Stimulated activated naive CD8-positive, alpha-beta T cell treated with anti-CD3 and anti-CD28 coated beads, Interleukin-15, Interleukin-2, amounts not matched to agents 100 ng/mL and 50 ng/mL, for 24 hours (primary cell): Measurements from ENCODE around the gene GPRC5D.

ENCODE experiments used
- H3K27ac Mint-ChIP-seq: one replicate; pipeline ENCODE4 v1.8.0; 2021; ENCODE audit warnings: mild to moderate bottlenecking, mixed read lengths
- H3K27me3 Mint-ChIP-seq: one replicate; pipeline ENCODE4 v1.8.0; 2021; ENCODE audit warnings: mixed read lengths
- H3K36me3 Mint-ChIP-seq: one replicate; pipeline ENCODE4 v1.8.0; 2021; ENCODE audit warnings: low read depth, mixed read lengths
- H3K4me1 Mint-ChIP-seq: one replicate; pipeline ENCODE4 v1.8.0; 2021; ENCODE audit warnings: low read depth, mixed read lengths
- H3K4me3 Mint-ChIP-seq: one replicate; pipeline ENCODE4 v1.8.0; 2021; ENCODE audit warnings: mild to moderate bottlenecking, mixed read lengths
- H3K9me3 Mint-ChIP-seq: one replicate; pipeline ENCODE4 v1.8.0; 2021; ENCODE audit warnings: mixed read lengths

Gene GPRC5D

GRCh38 chr12:12897302-12897701, 54.7 kb downstream of the GPRC5D start:
- H3K36me3 Mint-ChIP-seq: no peaks in the 10 kb centered on the region
- no peak overlapping the region for H3K27ac Mint-ChIP-seq
- peaks cover 44% of the 10 kb centered on the region for H3K27me3 Mint-ChIP-seq
- no peaks in the 10 kb centered on the region for H3K9me3 Mint-ChIP-seq
- H3K4me3 Mint-ChIP-seq: no peak overlapping the region
- peaks cover 25% of the 10 kb centered on the region for H3K4me1 Mint-ChIP-seq

- no peaks in the 10 kb centered on the region for H3K36me3 Mint-ChIP-seq
These were observed 55.7 kb downstream of the GPRC5D start for GRCh38 chr12:12896260-12896659.

GRCh38 chr12:12893438-12893837, 58.5 kb downstream of the GPRC5D start:
- H3K4me1 Mint-ChIP-seq: peaks cover 13% of the 10 kb centered on the region
- H3K9me3 Mint-ChIP-seq: no peaks in the 10 kb centered on the region
- no peak overlapping the region for H3K4me3 Mint-ChIP-seq
- no peaks in the 10 kb centered on the region for H3K36me3 Mint-ChIP-seq
- H3K27ac Mint-ChIP-seq: no peak overlapping the region
- peaks cover 64% of the 10 kb centered on the region for H3K27me3 Mint-ChIP-seq

More at GRCh38 chr12:12896260-12896659, 55.7 kb downstream of the GPRC5D start:
- no peak overlapping the region for H3K27ac Mint-ChIP-seq
- H3K9me3 Mint-ChIP-seq: no peaks in the 10 kb centered on the region
- H3K27me3 Mint-ChIP-seq: peaks cover 44% of the 10 kb centered on the region
- H3K4me3 Mint-ChIP-seq: no peak overlapping the region
- peaks cover 28% of the 10 kb centered on the region for H3K4me1 Mint-ChIP-seq

- Mint-ChIP-seq H3K4me3 (no peak overlapping the region), H3K4me1 (peaks cover 13% of the 10 kb centered on the region), H3K36me3 (no peaks in the 10 kb centered on the region), H3K27ac (no peak overlapping the region), H3K27me3 (peaks cover 67% of the 10 kb centered on the region), H3K9me3 (no peaks in the 10 kb centered on the region)
These were observed 59.3 kb downstream of the GPRC5D start for GRCh38 chr12:12892681-12893141.

GRCh38 chr12:12891881-12892355, 60.1 kb downstream of the GPRC5D start:
- Mint-ChIP-seq H3K4me3 (peak overlapping the region; percentile 78), H3K36me3 (no peaks in the 10 kb centered on the region), H3K27ac (no peak overlapping the region), H3K27me3 (peaks cover 68% of the 10 kb centered on the region), H3K9me3 (no peaks in the 10 kb centered on the region), H3K4me1 (peaks cover 13% of the 10 kb centered on the region)

- H3K9me3 Mint-ChIP-seq: no peaks in the 10 kb centered on the region
- peaks cover 64% of the 10 kb centered on the region for H3K27me3 Mint-ChIP-seq
- H3K36me3 Mint-ChIP-seq: no peaks in the 10 kb centered on the region
- peaks cover 13% of the 10 kb centered on the region for H3K4me1 Mint-ChIP-seq
- no peak within 1 kb of the TSS for H3K27ac Mint-ChIP-seq
- H3K4me3 Mint-ChIP-seq: peak within 1 kb of the TSS; percentile 78
These were observed 60.7 kb downstream of the GPRC5D start, which contains the start of gene GPRC5A for GRCh38 chr12:12891080-12891880. TSS of gene GPRC5A (plus strand) at chr12:12891562. CDS start at chr12:12908250, 16,688 bp downstream.
